ENCODE results near the gene CHMP1B. TPM values are rescaled to one million over a fixed set of nuclear protein-coding genes. Genes with fewer than 3 reads are reported as not detected.

Gene CHMP1B, protein sequence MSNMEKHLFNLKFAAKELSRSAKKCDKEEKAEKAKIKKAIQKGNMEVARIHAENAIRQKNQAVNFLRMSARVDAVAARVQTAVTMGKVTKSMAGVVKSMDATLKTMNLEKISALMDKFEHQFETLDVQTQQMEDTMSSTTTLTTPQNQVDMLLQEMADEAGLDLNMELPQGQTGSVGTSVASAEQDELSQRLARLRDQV
- polyA plus RNA-seq (ENCODE audit: insufficient read length) = 21.7 TPM

- DNase-seq (ENCODE audit: low read depth) = peak; percentile 86
Observed at GRCh38 chr18:11851146-11851805, at the start of gene CHMP1B. CHMP1B (plus strand) TSS chr18:11851413; CDS start chr18:11851512, 99 bp downstream.

DNA sequence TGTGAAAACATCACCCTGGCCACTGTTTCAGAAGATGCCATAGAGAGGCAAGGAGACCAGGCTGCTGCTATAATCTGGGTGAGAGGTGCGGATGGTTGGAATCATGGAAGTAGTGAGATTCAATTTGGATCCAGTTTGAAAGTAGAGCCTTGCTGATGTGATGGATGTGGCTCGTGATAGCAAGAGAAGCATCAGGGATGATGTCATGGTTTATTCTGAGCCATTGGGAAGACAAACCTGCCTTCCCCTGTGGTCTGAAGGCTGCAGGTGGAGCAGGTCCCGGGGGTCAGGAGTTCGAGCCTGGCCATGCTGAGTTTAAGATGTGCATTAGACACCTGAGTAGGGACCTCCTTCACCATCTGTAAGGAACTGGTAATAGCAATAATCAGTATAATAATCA is 49.6 kb upstream of the CHMP1B start:
- DNase-seq (ENCODE audit: low read depth) = no peak

DNA sequence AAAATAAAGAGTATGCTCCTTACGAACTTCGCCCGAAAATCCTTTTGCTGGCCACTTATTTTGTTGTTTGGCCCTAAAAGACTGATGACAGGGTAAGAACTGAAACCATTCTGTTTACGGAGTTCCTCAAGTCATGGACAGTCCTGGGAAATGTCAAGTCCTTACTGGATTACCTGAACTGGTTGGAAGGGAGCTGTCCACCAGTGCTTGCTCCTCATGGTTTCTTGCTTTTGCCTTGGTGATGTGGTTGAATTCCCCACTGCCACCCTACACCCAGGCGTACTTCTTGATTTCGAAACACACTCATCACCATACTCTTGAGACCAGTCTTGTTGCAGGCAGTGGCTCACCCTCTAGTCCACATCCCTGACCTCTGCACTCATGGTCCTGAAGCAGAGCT is 49.1 kb upstream of the CHMP1B start:
- no peak for DNase-seq (ENCODE audit: low read depth)

- DNase-seq (ENCODE audit: low read depth) = no peak
Observed at GRCh38 chr18:11802586-11802985, 48.6 kb upstream of the CHMP1B start.

GRCh38 chr18:11807233-11807632 is 44.0 kb upstream of the CHMP1B start:
- no peak for DNase-seq (ENCODE audit: low read depth)

DNA sequence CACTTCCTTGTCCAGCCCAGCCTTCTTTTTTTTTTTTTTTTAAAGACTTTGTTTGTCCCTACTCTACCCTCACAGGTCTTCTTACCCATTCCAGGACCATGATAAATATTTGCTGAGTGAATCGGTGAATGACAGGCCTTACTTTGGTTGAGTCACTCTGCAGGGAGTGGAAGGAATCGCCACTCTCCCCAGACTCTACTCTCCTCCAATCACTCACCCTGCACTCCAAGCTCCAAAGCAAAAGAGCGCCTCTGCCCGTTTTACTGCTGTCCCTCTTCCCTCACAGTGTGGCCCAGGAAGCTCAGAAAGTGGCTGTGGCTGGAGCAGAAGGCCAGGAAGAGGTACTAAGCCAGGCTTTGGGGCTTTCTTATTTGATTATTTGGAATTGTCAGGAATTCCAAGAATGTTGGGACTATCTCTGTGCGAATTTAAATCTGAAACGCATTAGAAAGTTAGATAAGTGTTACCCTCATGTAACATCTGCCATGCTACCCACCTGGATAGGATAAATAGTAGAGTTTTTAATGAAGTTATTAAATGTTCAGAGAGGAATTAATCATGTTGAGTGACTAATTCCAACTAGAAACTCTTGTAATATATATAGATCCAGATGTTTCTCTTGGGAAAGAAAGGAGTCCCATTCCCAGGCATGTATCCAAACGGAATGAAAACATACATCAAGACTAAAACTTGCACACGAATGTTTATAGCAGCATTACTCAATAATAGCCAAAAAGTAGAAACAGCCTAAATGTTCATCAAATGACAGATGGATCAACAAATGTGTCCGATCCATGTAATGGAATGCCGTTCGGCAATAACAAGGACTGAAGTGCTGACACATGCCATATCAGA is 43.0 kb upstream of the CHMP1B start:
- no peak for DNase-seq (ENCODE audit: low read depth)

DNA sequence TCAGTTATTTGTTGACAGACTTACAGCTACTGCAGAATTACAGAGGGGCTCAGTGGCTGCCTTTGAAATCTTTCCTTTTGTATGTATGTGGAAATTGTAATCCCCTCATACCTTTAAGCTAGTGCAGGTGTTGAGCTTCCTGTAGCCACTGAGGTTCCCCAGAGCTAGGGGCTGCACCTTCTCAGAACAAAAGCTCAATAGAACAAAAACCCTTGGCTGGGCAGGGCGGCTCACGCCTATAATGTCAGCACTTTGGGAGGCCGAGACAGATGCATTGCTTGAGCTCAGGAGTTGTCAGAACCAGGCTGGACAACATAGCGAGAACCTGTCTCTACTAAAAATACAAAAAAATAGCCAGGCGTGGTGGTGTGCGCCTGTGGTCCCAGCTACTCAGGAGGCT is 41.3 kb upstream of the CHMP1B start:
- no peak for DNase-seq (ENCODE audit: low read depth)

DNA sequence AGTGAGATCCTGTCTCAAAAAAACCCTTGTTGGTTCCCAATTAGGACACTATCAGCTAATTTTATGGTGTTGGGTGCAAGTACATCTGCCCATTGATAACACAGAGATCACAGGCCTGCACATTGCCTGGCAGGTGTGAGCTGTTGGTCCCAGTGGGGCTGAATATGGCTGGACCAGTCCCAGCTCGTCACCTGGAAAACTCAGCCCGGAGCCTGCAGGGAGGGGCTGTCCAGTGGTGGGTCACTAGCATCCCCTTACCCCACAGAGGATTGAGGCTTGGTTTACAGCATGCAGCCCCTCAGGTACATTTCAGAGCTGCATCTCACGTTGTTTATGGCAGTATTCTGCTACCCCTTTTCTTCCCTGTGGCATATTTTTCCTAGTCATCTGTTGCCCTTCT is 40.8 kb upstream of the CHMP1B start:
- no peak for DNase-seq (ENCODE audit: low read depth)

DNA sequence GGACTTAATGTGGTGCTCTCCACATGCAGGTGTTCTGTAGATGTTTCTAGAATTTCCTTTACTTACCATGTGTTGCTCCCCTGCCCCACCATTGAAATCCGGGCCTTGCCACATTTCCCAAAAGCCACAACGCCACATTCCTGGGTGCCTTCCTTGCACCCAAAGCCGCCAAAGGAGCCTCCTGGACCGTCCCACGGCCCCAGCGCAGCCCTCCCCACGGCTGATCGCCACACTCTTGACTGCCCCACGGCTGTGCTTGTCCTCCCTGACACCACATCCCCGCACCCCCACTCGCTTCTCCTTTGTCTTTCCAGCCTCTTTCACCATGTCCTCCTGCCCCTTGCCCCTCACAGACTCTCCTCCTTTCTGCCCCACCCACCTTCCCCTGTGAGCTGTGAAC is 40.2 kb upstream of the CHMP1B start:
- no peak for DNase-seq (ENCODE audit: low read depth)

DNA sequence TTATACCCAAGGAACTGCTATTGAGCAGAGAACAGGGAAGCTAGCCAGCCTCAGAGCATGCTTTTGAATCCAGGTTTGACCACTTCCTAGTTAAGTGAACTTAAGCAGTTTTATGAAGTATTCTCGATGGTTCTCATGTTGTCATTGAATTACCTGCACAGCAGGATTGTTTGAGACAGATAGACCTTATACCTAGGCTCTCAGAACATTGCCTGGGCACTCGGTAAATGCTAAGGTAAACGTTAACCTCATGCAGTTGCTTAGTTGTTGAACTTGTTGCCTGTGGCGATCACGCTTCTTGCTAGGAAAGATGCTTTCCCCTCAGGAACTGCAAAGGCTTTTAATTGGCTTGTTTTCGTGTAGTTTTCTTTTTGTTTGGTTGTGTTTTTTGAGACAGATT is 34.0 kb upstream of the CHMP1B start:
- DNase-seq (ENCODE audit: low read depth) = no peak

DNA sequence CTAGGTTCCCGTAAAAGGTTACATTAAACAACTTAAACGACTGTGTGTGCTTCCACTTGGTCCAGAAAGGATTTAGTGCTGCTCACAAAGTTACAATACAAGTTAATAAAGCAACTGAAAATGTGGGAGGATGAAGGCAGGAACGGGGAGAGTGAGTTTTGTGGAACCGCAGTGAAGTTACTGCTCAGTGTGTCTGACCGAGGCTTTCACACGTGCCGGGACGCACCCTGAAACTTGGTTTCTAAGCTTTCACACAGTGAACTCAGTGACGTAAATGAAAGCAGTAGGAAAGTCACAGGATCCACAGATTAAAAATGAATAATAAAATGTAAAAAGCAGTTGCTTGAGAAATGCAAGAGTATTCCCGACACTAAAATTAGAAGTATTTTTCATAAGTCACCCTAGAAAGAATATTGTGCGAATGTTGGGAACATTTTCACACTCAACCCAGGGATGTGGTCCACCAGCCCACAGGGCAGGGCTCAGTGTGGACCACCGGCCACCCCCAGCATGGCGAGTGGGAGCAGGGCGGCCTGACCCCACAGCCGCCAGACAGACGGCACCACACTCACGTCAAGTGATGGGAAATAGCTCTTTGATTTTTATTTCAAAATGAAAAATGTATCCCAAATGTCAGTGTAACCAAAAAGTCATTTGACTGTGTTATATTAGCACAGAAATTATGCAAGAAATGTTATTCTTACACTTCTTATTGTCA is 32.6 kb upstream of the CHMP1B start:
- no peak for DNase-seq (ENCODE audit: low read depth)

DNA sequence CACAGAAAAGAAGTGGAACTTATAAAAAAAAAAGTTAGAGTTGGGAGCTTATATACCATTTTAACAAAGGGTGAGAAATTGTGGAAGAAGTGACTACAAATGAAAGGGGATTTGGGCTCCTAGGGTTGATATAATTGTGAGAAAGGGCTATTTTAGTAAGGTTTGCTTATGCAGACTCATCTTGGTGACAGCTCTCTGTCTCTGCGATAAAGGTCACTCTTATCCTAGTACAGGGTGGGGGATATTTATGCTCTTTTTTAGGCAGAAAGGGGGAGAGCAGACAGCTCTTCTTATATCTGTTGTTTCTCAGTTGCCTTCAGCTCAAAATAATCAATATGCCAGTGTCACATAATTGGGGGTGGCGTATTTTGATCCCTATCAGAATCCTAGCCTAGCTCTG is 31.3 kb upstream of the CHMP1B start:
- no peak for DNase-seq (ENCODE audit: low read depth)

GRCh38 chr18:11820697-11821096 is 30.5 kb upstream of the CHMP1B start:
- DNase-seq (ENCODE audit: low read depth) = no peak

GRCh38 chr18:11821208-11821607 is 30.0 kb upstream of the CHMP1B start:
- DNase-seq (ENCODE audit: low read depth) = no peak

DNA sequence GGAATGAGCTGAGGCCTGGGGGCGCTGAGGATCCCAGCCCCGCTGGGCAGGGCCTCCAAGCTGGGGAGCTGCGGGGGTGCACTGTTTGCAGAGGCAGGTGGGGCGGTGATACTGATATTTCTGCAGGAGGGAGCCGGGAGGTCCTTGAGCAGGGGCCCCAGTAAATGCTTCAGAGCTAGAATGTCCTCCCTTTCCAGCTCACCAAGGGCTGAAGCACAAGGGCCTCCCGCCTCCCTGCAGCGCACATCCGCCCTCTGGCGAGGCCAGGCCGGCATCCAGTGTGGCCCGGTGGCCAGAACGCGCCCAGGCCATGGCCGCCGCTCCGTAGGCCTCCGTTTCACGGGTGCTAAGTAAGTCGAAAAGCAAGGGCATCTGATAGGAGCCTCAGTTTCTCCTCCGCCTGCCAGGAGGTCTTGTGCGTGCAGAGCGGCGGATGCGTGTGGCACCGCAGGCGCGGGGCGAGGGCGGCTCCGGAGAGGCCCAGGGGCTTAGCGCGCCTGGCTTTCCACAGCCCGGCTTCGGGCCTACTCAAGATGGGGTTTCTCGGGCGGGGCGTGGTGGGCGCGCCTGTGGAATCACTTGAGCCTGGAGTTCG is 29.5 kb upstream of the CHMP1B start:
- no peak for DNase-seq (ENCODE audit: low read depth)

DNA sequence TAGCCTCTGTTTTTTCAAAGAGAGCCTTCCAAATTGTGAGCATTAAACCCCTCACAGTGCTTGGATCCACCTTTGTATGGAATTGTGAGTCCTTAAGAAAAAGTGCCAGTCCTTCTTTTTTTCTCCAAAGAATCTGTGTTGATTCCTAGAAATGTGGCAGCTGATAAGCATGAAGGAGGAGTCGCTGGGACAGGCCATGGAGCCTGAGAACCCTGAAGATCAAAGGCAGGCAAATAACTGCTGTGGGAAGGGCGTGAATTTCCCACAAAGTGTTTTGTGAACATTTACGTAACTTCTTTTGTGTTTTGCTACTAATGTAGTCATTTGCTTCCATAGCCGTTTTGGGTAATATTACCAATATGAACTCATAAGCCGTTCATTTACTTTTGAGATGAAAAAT is 27.7 kb upstream of the CHMP1B start:
- DNase-seq (ENCODE audit: low read depth) = no peak

DNA sequence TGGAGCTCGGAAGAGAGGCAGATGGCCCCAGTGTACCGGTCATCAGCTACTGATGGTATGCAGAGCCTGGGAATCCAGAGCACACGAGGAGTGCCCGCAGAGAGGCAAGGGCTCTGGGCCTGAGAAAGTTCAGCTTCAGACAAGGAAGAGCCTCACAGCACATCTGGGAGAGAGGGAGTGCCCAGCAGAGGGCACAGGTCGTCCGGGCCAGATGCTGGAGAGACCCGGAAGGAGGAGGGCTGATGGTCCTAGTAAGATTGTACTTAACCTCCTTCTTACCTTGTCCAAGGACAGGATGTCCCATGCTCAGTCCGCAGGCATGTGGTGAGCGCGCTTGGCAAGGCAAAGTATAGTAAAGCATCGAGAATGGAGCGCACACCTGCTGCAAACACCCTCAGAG is 24.4 kb upstream of the CHMP1B start:
- no peak for DNase-seq (ENCODE audit: low read depth)

GRCh38 chr18:11828786-11829432 is 22.3 kb upstream of the CHMP1B start:
- DNase-seq (ENCODE audit: low read depth) = no peak

DNA sequence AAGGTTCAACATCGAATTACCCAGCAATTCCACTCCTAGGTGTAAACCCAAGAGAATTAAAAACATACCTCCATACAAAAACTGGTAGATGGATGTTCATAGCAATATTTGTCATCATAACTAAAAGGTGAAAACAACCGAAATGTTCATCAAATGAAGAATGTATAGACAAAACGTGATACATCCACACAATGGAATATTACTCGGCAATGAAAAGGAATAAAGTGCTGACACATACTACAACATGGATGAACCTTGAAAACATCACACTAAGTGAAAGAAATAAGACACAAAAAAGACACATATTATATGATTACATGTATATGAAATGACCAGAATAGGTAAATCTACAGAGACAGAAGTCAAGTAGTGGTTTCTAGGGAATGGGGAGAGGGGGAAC is 20.6 kb upstream of the CHMP1B start:
- no peak for DNase-seq (ENCODE audit: low read depth)

- no peak for DNase-seq (ENCODE audit: low read depth)
Observed at GRCh38 chr18:11831921-11832320, 19.3 kb upstream of the CHMP1B start.

- DNase-seq (ENCODE audit: low read depth) = no peak
Observed at GRCh38 chr18:11834772-11835171, 16.4 kb upstream of the CHMP1B start.

Measured in forelimb muscle (tissue), 1 donor.